GM23338 (cell line): ENCODE data around the gene MTRF1L. TPM values are rescaled to one million over a fixed set of nuclear protein-coding genes. Genes with fewer than 3 reads are reported as not detected.
"Not testable (repeated sequence)": the region's sequence is repeated elsewhere in the genome, so short reads cannot be mapped to it uniquely, and the experiment has no call there.

Experiments
- ATAC-seq: fragments of 200-7000 bp; cut with Tn5 transposase; 3 replicates; pipeline ENCODE4 v1.9.1; 2020
- DNase-seq: peaks from one replicate; pipeline ENCODE4 v3.0.0-alpha.2; 2015; ENCODE audit warnings: low spot score
- H2AFZ ChIP-seq: fragments of 200-600 bp; sonication (generic); 2 replicates; pipeline ENCODE4 v1.8.0; 2016; ENCODE audit warnings: antibody characterized with exemption, mild to moderate bottlenecking, moderate library complexity
- H3F3A ChIP-seq: fragments of 200-600 bp; sonication (generic); replicated peaks from 2 replicates; pipeline ENCODE4 v1.8.0; 2017; ENCODE audit warnings: antibody characterized with exemption, mixed run types, low read depth
- H3K27ac ChIP-seq: fragments of 200-600 bp; sonication (generic); 2 replicates; pipeline ENCODE4 v1.6.1; 2016; ENCODE audit warnings: low read depth
- H3K27me3 ChIP-seq: fragments of 200-600 bp; sonication (generic); 2 replicates; pipeline ENCODE4 v1.8.0; 2016; ENCODE audit warnings: mild to moderate bottlenecking, mixed run types, moderate library complexity; ENCODE audit not compliant: insufficient read depth
- H3K36me3 ChIP-seq: fragments of 200-600 bp; sonication (generic); 2 replicates; pipeline ENCODE4 v1.8.0; 2016; ENCODE audit warnings: mild to moderate bottlenecking; ENCODE audit not compliant: insufficient read depth
- H3K4me1 ChIP-seq: fragments of 200-600 bp; sonication (generic); 2 replicates; pipeline ENCODE4 v1.8.0; 2016; ENCODE audit warnings: mild to moderate bottlenecking, moderate library complexity; ENCODE audit not compliant: insufficient read depth
- H3K4me2 ChIP-seq: fragments of 200-600 bp; sonication (generic); 2 replicates; pipeline ENCODE4 v1.7.1; 2017; ENCODE audit warnings: mixed run types
- H3K4me3 ChIP-seq: fragments of 200-600 bp; sonication (generic); 2 replicates; pipeline ENCODE4 v1.6.1; 2016; ENCODE audit warnings: mixed run types
- H3K79me2 ChIP-seq: fragments of 200-600 bp; sonication (generic); replicated peaks from 2 replicates; pipeline ENCODE4 v1.8.0; 2017; ENCODE audit warnings: mild to moderate bottlenecking; ENCODE audit not compliant: insufficient read depth
- H3K9me2 ChIP-seq: fragments of 200-600 bp; sonication (generic); 2 replicates; pipeline ENCODE4 v1.8.0; 2017; ENCODE audit not compliant: insufficient read depth
- H4K20me1 ChIP-seq: fragments of 200-600 bp; sonication (generic); replicated peaks from 2 replicates; pipeline ENCODE4 v1.8.0; 2017; ENCODE audit warnings: mild to moderate bottlenecking; ENCODE audit not compliant: insufficient read depth
- H3K27ac Mint-ChIP-seq: 2 replicates; pipeline ENCODE4 v1.8.0; 2020; ENCODE audit warnings: inconsistent platforms, mild to moderate bottlenecking, moderate library complexity, mixed read lengths
- H3K27me3 Mint-ChIP-seq: 3 replicates; pipeline ENCODE4 v1.8.0; 2022; ENCODE audit warnings: low read depth, mild to moderate bottlenecking, moderate library complexity, mixed read lengths, inconsistent platforms; ENCODE audit not compliant: insufficient read depth, poor library complexity
- H3K36me3 Mint-ChIP-seq: 3 replicates; pipeline ENCODE4 v1.8.0; 2021; ENCODE audit warnings: low read depth, mild to moderate bottlenecking, inconsistent platforms, moderate library complexity, mixed read lengths
- H3K4me1 Mint-ChIP-seq: 3 replicates; pipeline ENCODE4 v1.8.0; 2020; ENCODE audit warnings: mild to moderate bottlenecking, inconsistent platforms, mixed read lengths
- H3K4me3 Mint-ChIP-seq: 3 replicates; pipeline ENCODE4 v1.8.0; 2021; ENCODE audit warnings: moderate library complexity, mild to moderate bottlenecking, inconsistent platforms, mixed read lengths
- H3K9me3 Mint-ChIP-seq: 3 replicates; pipeline ENCODE4 v1.8.0; 2020; ENCODE audit warnings: moderate library complexity, mild to moderate bottlenecking, inconsistent platforms, mixed read lengths
- EZH2 ChIP-seq: fragments of 200-600 bp; sonication (generic); IDR thresholded peaks from one replicate; pipeline ENCODE4 v1.8.0; 2017; ENCODE audit warnings: antibody characterized with exemption, mild to moderate bottlenecking, low read depth; ENCODE audit not compliant: unreplicated experiment
- EZH2phosphoT487 ChIP-seq: fragments of 200-600 bp; sonication (generic); IDR thresholded peaks from one replicate; pipeline ENCODE4 v1.8.1; 2018; ENCODE audit warnings: antibody characterized with exemption; ENCODE audit not compliant: unreplicated experiment
- JUNB ChIP-seq: IDR thresholded peaks from one replicate; pipeline ENCODE4 v1.6.1; 2016; ENCODE audit warnings: antibody characterized with exemption; ENCODE audit not compliant: unreplicated experiment
- POLR2AphosphoS5 ChIP-seq: IDR thresholded peaks from 2 replicates; pipeline ENCODE4 v1.6.1; 2016; ENCODE audit warnings: antibody characterized with exemption, low read depth
- polyA plus RNA-seq: library from polyadenylated mRNA; unstranded; fragments of >200 nt; fragmentation: Nextera tagmentation; extraction: Ambion mirVana; gene quantifications from 2 replicates; pipeline ENCODE4 v1.2.1, GENCODE V29; 2016
- total RNA-seq: library from RNA; depleted of rRNA; stranded (reverse); fragments of >200 nt; shearing (Covaris generic); gene quantifications from 2 replicates; pipeline ENCODE4 v1.2.3, GENCODE V29; 2014
- TF ChIP-seq, protein P1 (sequence below): fragments of 250-450 bp; sonication (Bioruptor Pico); IDR thresholded peaks from 2 replicates; pipeline ENCODE4 v1.5.0; 2020; ENCODE audit warnings: mild to moderate bottlenecking, moderate library complexity

Gene MTRF1L
- total and polyA plus RNA-seq, 2 experiments from 2014 or later, result 20.5 to 28.3 TPM

DNA sequence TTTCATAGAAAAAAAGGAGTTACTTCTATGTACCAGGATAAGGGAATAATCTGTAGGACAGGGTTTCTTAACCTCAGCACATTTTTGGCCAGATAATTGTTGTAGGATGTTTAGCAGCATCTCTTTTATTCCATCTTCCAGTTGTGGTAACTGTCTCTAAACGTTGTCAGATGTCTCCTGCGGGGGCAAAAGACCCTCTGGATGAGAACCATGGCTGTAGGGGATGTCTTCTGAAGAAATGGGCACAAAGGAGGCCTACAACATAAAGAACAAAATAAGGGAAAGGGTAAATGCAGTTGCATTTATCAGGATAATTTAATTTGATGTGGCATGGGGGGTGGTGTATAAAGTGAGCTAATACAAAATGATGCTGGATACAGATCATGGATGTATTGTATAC lies 15.5 kb downstream of the MTRF1L start (continued):
- TF ChIP-seq, protein P1, sequence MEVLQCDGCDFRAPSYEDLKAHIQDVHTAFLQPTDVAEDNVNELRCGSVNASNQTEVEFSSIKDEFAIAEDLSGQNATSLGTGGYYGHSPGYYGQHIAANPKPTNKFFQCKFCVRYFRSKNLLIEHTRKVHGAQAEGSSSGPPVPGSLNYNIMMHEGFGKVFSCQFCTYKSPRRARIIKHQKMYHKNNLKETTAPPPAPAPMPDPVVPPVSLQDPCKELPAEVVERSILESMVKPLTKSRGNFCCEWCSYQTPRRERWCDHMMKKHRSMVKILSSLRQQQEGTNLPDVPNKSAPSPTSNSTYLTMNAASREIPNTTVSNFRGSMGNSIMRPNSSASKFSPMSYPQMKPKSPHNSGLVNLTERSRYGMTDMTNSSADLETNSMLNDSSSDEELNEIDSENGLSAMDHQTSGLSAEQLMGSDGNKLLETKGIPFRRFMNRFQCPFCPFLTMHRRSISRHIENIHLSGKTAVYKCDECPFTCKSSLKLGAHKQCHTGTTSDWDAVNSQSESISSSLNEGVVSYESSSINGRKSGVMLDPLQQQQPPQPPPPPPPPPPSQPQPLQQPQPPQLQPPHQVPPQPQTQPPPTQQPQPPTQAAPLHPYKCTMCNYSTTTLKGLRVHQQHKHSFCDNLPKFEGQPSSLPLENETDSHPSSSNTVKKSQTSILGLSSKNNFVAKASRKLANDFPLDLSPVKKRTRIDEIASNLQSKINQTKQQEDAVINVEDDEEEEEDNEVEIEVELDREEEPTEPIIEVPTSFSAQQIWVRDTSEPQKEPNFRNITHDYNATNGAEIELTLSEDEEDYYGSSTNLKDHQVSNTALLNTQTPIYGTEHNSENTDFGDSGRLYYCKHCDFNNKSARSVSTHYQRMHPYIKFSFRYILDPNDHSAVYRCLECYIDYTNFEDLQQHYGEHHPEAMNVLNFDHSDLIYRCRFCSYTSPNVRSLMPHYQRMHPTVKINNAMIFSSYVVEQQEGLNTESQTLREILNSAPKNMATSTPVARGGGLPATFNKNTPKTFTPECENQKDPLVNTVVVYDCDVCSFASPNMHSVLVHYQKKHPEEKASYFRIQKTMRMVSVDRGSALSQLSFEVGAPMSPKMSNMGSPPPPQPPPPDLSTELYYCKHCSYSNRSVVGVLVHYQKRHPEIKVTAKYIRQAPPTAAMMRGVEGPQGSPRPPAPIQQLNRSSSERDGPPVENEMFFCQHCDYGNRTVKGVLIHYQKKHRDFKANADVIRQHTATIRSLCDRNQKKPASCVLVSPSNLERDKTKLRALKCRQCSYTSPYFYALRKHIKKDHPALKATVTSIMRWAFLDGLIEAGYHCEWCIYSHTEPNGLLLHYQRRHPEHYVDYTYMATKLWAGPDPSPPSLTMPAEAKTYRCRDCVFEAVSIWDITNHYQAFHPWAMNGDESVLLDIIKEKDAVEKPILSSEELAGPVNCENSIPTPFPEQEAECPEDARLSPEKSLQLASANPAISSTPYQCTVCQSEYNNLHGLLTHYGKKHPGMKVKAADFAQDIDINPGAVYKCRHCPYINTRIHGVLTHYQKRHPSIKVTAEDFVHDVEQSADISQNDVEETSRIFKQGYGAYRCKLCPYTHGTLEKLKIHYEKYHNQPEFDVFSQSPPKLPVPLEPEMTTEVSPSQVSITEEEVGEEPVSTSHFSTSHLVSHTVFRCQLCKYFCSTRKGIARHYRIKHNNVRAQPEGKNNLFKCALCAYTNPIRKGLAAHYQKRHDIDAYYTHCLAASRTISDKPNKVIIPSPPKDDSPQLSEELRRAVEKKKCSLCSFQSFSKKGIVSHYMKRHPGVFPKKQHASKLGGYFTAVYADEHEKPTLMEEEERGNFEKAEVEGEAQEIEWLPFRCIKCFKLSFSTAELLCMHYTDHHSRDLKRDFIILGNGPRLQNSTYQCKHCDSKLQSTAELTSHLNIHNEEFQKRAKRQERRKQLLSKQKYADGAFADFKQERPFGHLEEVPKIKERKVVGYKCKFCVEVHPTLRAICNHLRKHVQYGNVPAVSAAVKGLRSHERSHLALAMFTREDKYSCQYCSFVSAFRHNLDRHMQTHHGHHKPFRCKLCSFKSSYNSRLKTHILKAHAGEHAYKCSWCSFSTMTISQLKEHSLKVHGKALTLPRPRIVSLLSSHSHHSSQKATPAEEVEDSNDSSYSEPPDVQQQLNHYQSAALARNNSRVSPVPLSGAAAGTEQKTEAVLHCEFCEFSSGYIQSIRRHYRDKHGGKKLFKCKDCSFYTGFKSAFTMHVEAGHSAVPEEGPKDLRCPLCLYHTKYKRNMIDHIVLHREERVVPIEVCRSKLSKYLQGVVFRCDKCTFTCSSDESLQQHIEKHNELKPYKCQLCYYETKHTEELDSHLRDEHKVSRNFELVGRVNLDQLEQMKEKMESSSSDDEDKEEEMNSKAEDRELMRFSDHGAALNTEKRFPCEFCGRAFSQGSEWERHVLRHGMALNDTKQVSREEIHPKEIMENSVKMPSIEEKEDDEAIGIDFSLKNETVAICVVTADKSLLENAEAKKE, result no peak
- no peak for TF ChIP-seq EZH2
- TF ChIP-seq JUNB, result no peak

GRCh38 chr6:152985300-152985699 lies 17.2 kb downstream of the MTRF1L start:
- Histone ChIP-seq H3K4me1 (peaks cover 19% of the 10 kb centered on the region), H3K4me3 (peak overlapping the region; percentile 97), H4K20me1 (peaks cover 18% of the 10 kb centered on the region), H3K79me2 (peaks cover 68% of the 10 kb centered on the region), H3K4me2 (peak overlapping the region; percentile 89)
- peak overlapping the region; percentile 99 for H3K4me3 Mint-ChIP-seq
- DNase-seq, H3K9me3 Mint-ChIP-seq, H3K27ac Mint-ChIP-seq, H3K9me2 ChIP-seq, H3K36me3 ChIP-seq, ATAC-seq, H3K27me3 ChIP-seq, H2AFZ ChIP-seq, H3F3A ChIP-seq, H3K27ac ChIP-seq: not testable (repeated sequence)
- peaks cover 11% of the 10 kb centered on the region for H3K4me1 Mint-ChIP-seq
- peaks cover 36% of the 10 kb centered on the region; the same call in 2 of the 3 replicates for H3K36me3 Mint-ChIP-seq
- peaks cover 10% of the 10 kb centered on the region for H3K27me3 Mint-ChIP-seq

GRCh38 chr6:152984513-152984872 lies 18.0 kb downstream of the MTRF1L start:
- DNase-seq, result no peak
- Mint-ChIP-seq H3K4me3 (peak overlapping the region; percentile 99), H3K4me1 (peaks cover 18% of the 10 kb centered on the region), H3K27ac (peak overlapping the region; percentile 100; the same call in 1 of the 2 replicates), H3K9me3 (no peaks in the 10 kb centered on the region), H3K27me3 (peaks cover 10% of the 10 kb centered on the region), H3K36me3 (peaks cover 33% of the 10 kb centered on the region; the same call in 2 of the 3 replicates)
- H3K4me2 ChIP-seq, result peak overlapping the region; percentile 89
- peaks cover 69% of the 10 kb centered on the region for H3K79me2 ChIP-seq
- no peak for ATAC-seq
- peak overlapping the region; percentile 97 for H3K4me3 ChIP-seq
- H3K4me1 ChIP-seq, result peaks cover 27% of the 10 kb centered on the region
- H3K27ac ChIP-seq, result peak overlapping the region; percentile 91
- no peaks in the 10 kb centered on the region for H3K9me2 ChIP-seq
- H3F3A ChIP-seq, result no peaks in the 10 kb centered on the region
- H3K36me3 ChIP-seq, result no peaks in the 10 kb centered on the region
- no peaks in the 10 kb centered on the region for H3K27me3 ChIP-seq
- 0 out of 2 replicates have a peak, but pooled peaks have one; percentile 10 for TF ChIP-seq POLR2AphosphoS5
- no peak for TF ChIP-seq EZH2phosphoT487
- no peak overlapping the region for H2AFZ ChIP-seq
- H4K20me1 ChIP-seq, result peaks cover 26% of the 10 kb centered on the region
